ENCODE data around the gene TMEM185A. TPM values are rescaled to one million over a fixed set of nuclear protein-coding genes. Genes with fewer than 3 reads are reported as not detected.
"Not testable (repeated sequence)": the region's sequence is repeated elsewhere in the genome, so short reads cannot be mapped to it uniquely, and the experiment has no call there.

TMEM185A gene
- total RNA-seq, 3 donors from 2014 or later: 14.1 to 26.3 (median 20.4) TPM

- ATAC-seq (no peak), DNase-seq (no peak)
- TF ChIP-seq CTCF (IDR thresholded peaks at IDR 0.05): no peak
- Histone ChIP-seq H3K4me1 (ENCODE audit: low read depth) (no peaks in the 10 kb centered on the region), H3K4me3 (no peak overlapping the region), H3K9me3 (no peaks in the 10 kb centered on the region), H3K36me3 (ENCODE audit: low read depth) (no peaks in the 10 kb centered on the region)
- intact Hi-C loops (cut with DNase I, micrococcal nuclease): no loop called here
These were observed 1.7 kb downstream of the TMEM185A start for GRCh38 chrX:149629730-149630387.

GRCh38 chrX:149628768-149629167 is 2.8 kb downstream of the TMEM185A start:
- intact Hi-C loops (cut with DNase I, micrococcal nuclease): no loop called here
- ATAC-seq: no peak
- no peaks in the 10 kb centered on the region for H3K36me3 ChIP-seq (ENCODE audit: low read depth)

GRCh38 chrX:149628280-149628679 is 3.3 kb downstream of the TMEM185A start:
- H3K36me3 ChIP-seq (ENCODE audit: low read depth): no peaks in the 10 kb centered on the region
- H3K4me1 ChIP-seq (ENCODE audit: low read depth): no peaks in the 10 kb centered on the region
- TF ChIP-seq CTCF (IDR thresholded peaks at IDR 0.05): no peak
- H3K9me3 ChIP-seq: no peaks in the 10 kb centered on the region
- ATAC-seq (no peak), DNase-seq (no peak)
- intact Hi-C loops (cut with DNase I, micrococcal nuclease): no loop called here
- no peak overlapping the region for H3K4me3 ChIP-seq

More at GRCh38 chrX:149628768-149629167, 2.8 kb downstream of the TMEM185A start:
- DNase-seq: no peak
- H3K4me3 ChIP-seq: no peak overlapping the region
- no peaks in the 10 kb centered on the region for H3K9me3 ChIP-seq
- no peaks in the 10 kb centered on the region for H3K4me1 ChIP-seq (ENCODE audit: low read depth)
- no peak for TF ChIP-seq CTCF (IDR thresholded peaks at IDR 0.05)

GRCh38 chrX:149626829-149627228 is 4.8 kb downstream of the TMEM185A start:
- H3K9me3 ChIP-seq; H3K36me3 ChIP-seq (ENCODE audit: low read depth); DNase-seq; intact Hi-C loops (cut with DNase I, micrococcal nuclease); ATAC-seq; H3K4me1 ChIP-seq (ENCODE audit: low read depth); H3K4me3 ChIP-seq: not testable (repeated sequence)

GRCh38 chrX:149619662-149620061 is 11.9 kb downstream of the TMEM185A start:
- ATAC-seq; H3K4me1 ChIP-seq (ENCODE audit: low read depth); H3K4me3 ChIP-seq; H3K36me3 ChIP-seq (ENCODE audit: low read depth); DNase-seq; H3K9me3 ChIP-seq; intact Hi-C loops (cut with DNase I, micrococcal nuclease): not testable (repeated sequence)

- DNase-seq (no peak), ATAC-seq (no peak)
- intact Hi-C loops (cut with DNase I, micrococcal nuclease): no loop called here
- TF ChIP-seq CTCF (IDR thresholded peaks at IDR 0.05): no peak
- H3K9me3 ChIP-seq: no peaks in the 10 kb centered on the region
- no peak overlapping the region for H3K4me3 ChIP-seq
- H3K4me1 ChIP-seq (ENCODE audit: low read depth): no peaks in the 10 kb centered on the region
- H3K36me3 ChIP-seq (ENCODE audit: low read depth): no peaks in the 10 kb centered on the region
These were observed 12.7 kb downstream of the TMEM185A start for GRCh38 chrX:149618871-149619270.
